CD14-positive monocyte (primary cell): ENCODE data around the gene CLIC3. TPM values are rescaled to one million over a fixed set of nuclear protein-coding genes. Genes with fewer than 3 reads are reported as not detected.

Source experiments
- DNase-seq, 3 donors: peaks; one replicate each; pipeline ENCODE4 v3.0.0-alpha.2; 2011 to 2022
- H2AFZ ChIP-seq: 2 replicates; pipeline ENCODE4 v1.6.0; 2012; ENCODE audit warnings: mild to moderate bottlenecking, low read depth, low read length, inconsistent platforms; ENCODE audit not compliant: insufficient read depth, poor library complexity, severe bottlenecking
- H3K27ac ChIP-seq, 2 donors: 1 replicate in 1 of 2; 2 replicates in 1 of 2; pipeline ENCODE4 v1.5.1; 2012 to 2013; ENCODE audit warnings: low read length in 2 of 2, control low read depth in 1 of 2, inconsistent platforms in 1 of 2, low read depth in 1 of 2, mild to moderate bottlenecking in 1 of 2
- H3K27me3 ChIP-seq, 2 donors: one replicate each; pipeline versions ENCODE4 v1.6.0 to v1.6.1; 2011 to 2013; ENCODE audit warnings: low read length in 2 of 2; ENCODE audit not compliant: control insufficient read depth in 2 of 2, insufficient read depth in 2 of 2
- H3K36me3 ChIP-seq, 2 donors: replicated peaks in 1 of 2; 1 replicate in 1 of 2; 2 replicates in 1 of 2; pipeline versions ENCODE4 v1.5.1 to v1.6.1; 2012 to 2013; ENCODE audit warnings: low read length in 2 of 2, control low read depth in 1 of 2, inconsistent platforms in 1 of 2, mild to moderate bottlenecking in 1 of 2; ENCODE audit not compliant: insufficient read depth in 2 of 2, control insufficient read depth in 1 of 2
- H3K4me1 ChIP-seq, 2 donors: 1 replicate in 1 of 2; 2 replicates in 1 of 2; pipeline versions ENCODE4 v1.5.1 to v1.6.1; 2012 to 2013; ENCODE audit warnings: low read length in 2 of 2, control low read depth in 1 of 2, inconsistent platforms in 1 of 2, mild to moderate bottlenecking in 1 of 2, moderate library complexity in 1 of 2; ENCODE audit not compliant: insufficient read depth in 2 of 2, control insufficient read depth in 1 of 2
- H3K4me2 ChIP-seq: replicated peaks from 2 replicates; pipeline ENCODE3; 2012; ENCODE audit warnings: low read length, moderate library complexity, mild to moderate bottlenecking; ENCODE audit not compliant: poor library complexity, severe bottlenecking; ENCODE audit errors: extremely low read depth
- H3K4me3 ChIP-seq, 3 experiments: fragments of 200-600 bp in 1 of 3; sonication (generic) in 1 of 3; replicated peaks in 1 of 3; 1 replicate in 2 of 3; 2 replicates in 1 of 3; pipeline ENCODE4 v1.5.1; 2011 to 2013; ENCODE audit warnings: low read length in 3 of 3, mild to moderate bottlenecking in 3 of 3, control low read depth in 2 of 3, low read depth in 2 of 3, inconsistent platforms in 1 of 3, moderate library complexity in 1 of 3
- H3K79me2 ChIP-seq: 2 replicates; pipeline ENCODE4 v1.6.0; 2012; ENCODE audit warnings: mild to moderate bottlenecking, control low read depth, inconsistent platforms, low read length, moderate library complexity; ENCODE audit not compliant: insufficient read depth
- H3K9ac ChIP-seq: 2 replicates; pipeline ENCODE4 v1.6.0; 2017; ENCODE audit warnings: low read length, mild to moderate bottlenecking; ENCODE audit not compliant: insufficient read depth, poor library complexity, severe bottlenecking
- H3K9me3 ChIP-seq, 2 donors: replicated peaks in 1 of 2; 1 replicate in 1 of 2; 2 replicates in 1 of 2; pipeline versions ENCODE4 v1.5.1 to v1.6.1; 2012 to 2013; ENCODE audit warnings: low read length in 2 of 2, control low read depth in 1 of 2; ENCODE audit not compliant: control insufficient read depth in 1 of 2, insufficient read depth in 1 of 2
- H4K20me1 ChIP-seq: 2 replicates; pipeline ENCODE4 v1.6.0; 2012; ENCODE audit warnings: mild to moderate bottlenecking, low read length, control low read depth, moderate library complexity; ENCODE audit not compliant: insufficient read depth
- H3K27ac Mint-ChIP-seq, 7 donors: one replicate each; pipeline ENCODE4 v1.8.0; 2020; ENCODE audit warnings: mild to moderate bottlenecking in 7 of 7, mixed read lengths in 7 of 7, moderate library complexity in 6 of 7, inconsistent platforms in 2 of 7
- H3K27me3 Mint-ChIP-seq, 3 donors: one replicate each; pipeline ENCODE4 v1.8.0; 2021 to 2022; ENCODE audit warnings: low read depth in 3 of 3, mild to moderate bottlenecking in 3 of 3, mixed read lengths in 3 of 3, moderate library complexity in 3 of 3, inconsistent platforms in 1 of 3
- H3K36me3 Mint-ChIP-seq, 2 donors: one replicate each; pipeline ENCODE4 v1.8.0; 2020; ENCODE audit warnings: mixed read lengths in 2 of 2, inconsistent platforms in 1 of 2, mild to moderate bottlenecking in 1 of 2
- H3K4me1 Mint-ChIP-seq: one replicate; pipeline ENCODE4 v1.8.0; 2020; ENCODE audit warnings: mild to moderate bottlenecking, mixed read lengths
- H3K4me3 Mint-ChIP-seq, 2 donors: one replicate each; pipeline ENCODE4 v1.8.0; 2020; ENCODE audit warnings: mild to moderate bottlenecking in 2 of 2, mixed read lengths in 2 of 2, moderate library complexity in 1 of 2
- H3K9me3 Mint-ChIP-seq, 7 donors: one replicate each; pipeline ENCODE4 v1.8.0; 2020 to 2022; ENCODE audit warnings: mixed read lengths in 7 of 7, mild to moderate bottlenecking in 6 of 7, moderate library complexity in 6 of 7, inconsistent platforms in 2 of 7
- CTCF ChIP-seq: fragments of 200-600 bp; IDR thresholded peaks from one replicate; pipeline ENCODE4 v1.8.0; 2022; ENCODE audit warnings: antibody characterized with exemption, mild to moderate bottlenecking
- WGBS: methylation state at CpG from one replicate; pipeline ENCODE4 v1.1.5; 2013; ENCODE audit warnings: missing lambda C conversion rate; ENCODE audit not compliant: insufficient coverage; 5-methylcytosine and 5-hydroxymethylcytosine counted together
- intact Hi-C, 2 donors: fragments of 100-400 bp; cut with micrococcal nuclease; formaldehyde crosslinking; loops; one replicate each; pipeline versions ENCODE4 v1.15.0 to v1.15.1; 2023
- polyA plus RNA-seq, 3 donors: library from polyadenylated mRNA; depleted of rRNA in 1 of 3; unstranded in 2 of 3; stranded (reverse) in 1 of 3; fragments of 300-500 nt in 2 of 3; fragments of >200 nt in 1 of 3; fragmentation: Illumina TruSeq in 2 of 3; gene quantifications; 1 replicate in 2 of 3; 2 replicates in 1 of 3; pipeline ENCODE4 v1.2.3, GENCODE V29; 2012 to 2021

Gene CLIC3
- polyA plus RNA-seq, 3 donors, result 0.29 to 0.51 TPM; not detected in 1

GRCh38 chr9:136983656-136984314 is 12.6 kb downstream of the CLIC3 start:
- Histone ChIP-seq H3K9me3 (no peaks in the 10 kb centered on the region), H3K4me1 (no peaks in the 10 kb centered on the region), H4K20me1 (no peaks in the 10 kb centered on the region), H3K27ac (no peak overlapping the region), H3K36me3 (no peaks in the 10 kb centered on the region), H3K79me2 (no peaks in the 10 kb centered on the region), H2AFZ (no peak overlapping the region), H3K27me3 (peaks cover 19 to 40% of the 10 kb centered on the region in 2 donors), H3K9ac (no peak overlapping the region), H3K4me2 (no peak overlapping the region), H3K4me3 (no peak overlapping the region)
- Mint-ChIP-seq H3K27ac (no peak overlapping the region), H3K9me3 (peaks cover 0 to 7% (median 0%) of the 10 kb centered on the region in 7 donors), H3K4me3 (peak overlapping the region in 1 of 2 donors; percentile 46), H3K36me3 (peaks cover 0 to 3% of the 10 kb centered on the region in 2 donors), H3K4me1 (no peaks in the 10 kb centered on the region), H3K27me3 (peaks cover 48 to 69% (median 53%) of the 10 kb centered on the region in 3 donors)
- intact Hi-C loops, result no loop called here
- TF ChIP-seq CTCF, result no peak
- 84% methylated on average over 11 of the region's 11 CpGs for WGBS
- no peak for DNase-seq

GRCh38 chr9:136983167-136983566 is 13.2 kb downstream of the CLIC3 start:
- Histone ChIP-seq H3K9me3 (no peaks in the 10 kb centered on the region), H4K20me1 (no peaks in the 10 kb centered on the region), H2AFZ (no peak overlapping the region), H3K27me3 (peaks cover 19 to 40% of the 10 kb centered on the region in 2 donors), H3K4me1 (peaks cover under 1 to 1% of the 10 kb centered on the region in 2 donors), H3K36me3 (no peaks in the 10 kb centered on the region), H3K27ac (no peak overlapping the region), H3K4me3 (no peak overlapping the region), H3K9ac (no peak overlapping the region), H3K4me2 (no peak overlapping the region), H3K79me2 (no peaks in the 10 kb centered on the region)
- intact Hi-C loops, result no loop called here
- 58% methylated on average over 8 of the region's 9 CpGs for WGBS
- peaks cover 0 to 7% (median 0%) of the 10 kb centered on the region in 7 donors for H3K9me3 Mint-ChIP-seq
- H3K27ac Mint-ChIP-seq, result peak overlapping the region in 1 of 7 donors; percentile 66
- H3K4me3 Mint-ChIP-seq, result no peak overlapping the region
- peaks cover 46 to 70% (median 53%) of the 10 kb centered on the region in 3 donors for H3K27me3 Mint-ChIP-seq
- no peaks in the 10 kb centered on the region for H3K4me1 Mint-ChIP-seq
- no peak for DNase-seq
- peaks cover 0 to 3% of the 10 kb centered on the region in 2 donors for H3K36me3 Mint-ChIP-seq
- TF ChIP-seq CTCF, result no peak
